HEK293 (cell line): ENCODE results near the gene DICER1.

Source experiments
- GLIS1 ChIP-seq: fragments of 450-650 bp; formaldehyde crosslinking; IDR thresholded peaks from 2 replicates; pipeline ENCODE4 v1.5.1; 2016; ENCODE audit warnings: missing biosample characterization, missing genetic modification characterization
- ZBTB1 ChIP-seq: fragments of 450-650 bp; formaldehyde crosslinking; IDR thresholded peaks from 2 replicates; pipeline ENCODE4 v1.5.1; 2016; ENCODE audit warnings: missing biosample characterization, missing genetic modification characterization
- ZNF169 ChIP-seq: fragments of 450-650 bp; formaldehyde crosslinking; IDR thresholded peaks from 2 replicates; pipeline ENCODE4 v1.5.1; 2016; ENCODE audit warnings: missing biosample characterization, missing genetic modification characterization
- ZNF473 ChIP-seq: fragments of 450-650 bp; formaldehyde crosslinking; IDR thresholded peaks from 2 replicates; pipeline ENCODE4 v1.5.1; 2017; ENCODE audit warnings: missing biosample characterization, missing genetic modification characterization
- ZNF558 ChIP-seq: fragments of 450-650 bp; formaldehyde crosslinking; IDR thresholded peaks from 2 replicates; pipeline ENCODE4 v1.5.1; 2016; ENCODE audit warnings: missing biosample characterization, missing genetic modification characterization
- ZNF768 ChIP-seq: fragments of 450-650 bp; formaldehyde crosslinking; IDR thresholded peaks from 2 replicates; pipeline ENCODE4 v1.5.1; 2018; ENCODE audit warnings: missing biosample characterization, mild to moderate bottlenecking, missing genetic modification characterization
- ZNF830 ChIP-seq: fragments of 450-650 bp; IDR thresholded peaks from 2 replicates; pipeline ENCODE4 v1.5.0; 2018; ENCODE audit warnings: missing biosample characterization, missing genetic modification characterization, low read depth, mild to moderate bottlenecking, moderate library complexity
- TF ChIP-seq, protein P1 (sequence below): fragments of 450-650 bp; formaldehyde crosslinking; IDR thresholded peaks from 2 replicates; pipeline ENCODE4 v1.5.1; 2016; ENCODE audit warnings: missing biosample characterization, missing genetic modification characterization
- TF ChIP-seq, protein P2 (sequence below): fragments of 450-650 bp; formaldehyde crosslinking; IDR thresholded peaks from 2 replicates; pipeline ENCODE4 v1.5.1; 2016; ENCODE audit warnings: missing biosample characterization, missing genetic modification characterization
- TF ChIP-seq, protein P3 (sequence below): fragments of 450-650 bp; formaldehyde crosslinking; IDR thresholded peaks from 2 replicates; pipeline ENCODE4 v1.5.1; 2016; ENCODE audit warnings: missing biosample characterization, missing genetic modification characterization, borderline replicate concordance
- TF ChIP-seq, protein P4 (sequence below): fragments of 450-650 bp; IDR thresholded peaks from 2 replicates; pipeline ENCODE4 v1.5.1; 2018; ENCODE audit warnings: missing biosample characterization, missing genetic modification characterization
- TF ChIP-seq, protein P5 (sequence below): fragments of 450-650 bp; formaldehyde crosslinking; IDR thresholded peaks from 2 replicates; pipeline ENCODE4 v1.5.1; 2016; ENCODE audit warnings: missing biosample characterization, missing genetic modification characterization
- TF ChIP-seq, protein P6 (sequence below): fragments of 450-650 bp; formaldehyde crosslinking; IDR thresholded peaks from 2 replicates; pipeline ENCODE4 v1.5.1; 2016; ENCODE audit warnings: missing biosample characterization, missing genetic modification characterization

DNA sequence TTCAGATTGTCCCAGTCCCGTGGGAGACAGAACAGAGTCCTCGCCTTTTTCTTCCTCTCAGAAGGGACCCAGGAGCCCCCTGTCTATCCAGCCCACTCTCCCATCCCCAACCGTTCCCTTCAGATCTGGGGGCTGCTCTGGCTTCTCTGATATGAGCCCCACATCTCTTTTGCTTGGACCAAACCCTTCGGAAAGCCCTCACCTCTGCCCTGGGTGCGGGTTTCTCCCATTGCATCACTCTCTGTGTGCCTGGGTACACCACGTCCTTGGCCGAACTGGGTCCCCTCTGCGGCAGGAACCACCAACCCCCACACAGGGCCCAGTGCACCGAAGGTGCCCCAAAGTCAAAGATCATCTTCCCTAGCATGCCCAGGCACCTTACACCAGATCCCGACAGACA lies 87.8 kb downstream of the DICER1 start:
- TF ChIP-seq ZNF473, result no peak
- no peak for TF ChIP-seq ZNF169 (tag by site-specific recombination)
- TF ChIP-seq, protein P1, sequence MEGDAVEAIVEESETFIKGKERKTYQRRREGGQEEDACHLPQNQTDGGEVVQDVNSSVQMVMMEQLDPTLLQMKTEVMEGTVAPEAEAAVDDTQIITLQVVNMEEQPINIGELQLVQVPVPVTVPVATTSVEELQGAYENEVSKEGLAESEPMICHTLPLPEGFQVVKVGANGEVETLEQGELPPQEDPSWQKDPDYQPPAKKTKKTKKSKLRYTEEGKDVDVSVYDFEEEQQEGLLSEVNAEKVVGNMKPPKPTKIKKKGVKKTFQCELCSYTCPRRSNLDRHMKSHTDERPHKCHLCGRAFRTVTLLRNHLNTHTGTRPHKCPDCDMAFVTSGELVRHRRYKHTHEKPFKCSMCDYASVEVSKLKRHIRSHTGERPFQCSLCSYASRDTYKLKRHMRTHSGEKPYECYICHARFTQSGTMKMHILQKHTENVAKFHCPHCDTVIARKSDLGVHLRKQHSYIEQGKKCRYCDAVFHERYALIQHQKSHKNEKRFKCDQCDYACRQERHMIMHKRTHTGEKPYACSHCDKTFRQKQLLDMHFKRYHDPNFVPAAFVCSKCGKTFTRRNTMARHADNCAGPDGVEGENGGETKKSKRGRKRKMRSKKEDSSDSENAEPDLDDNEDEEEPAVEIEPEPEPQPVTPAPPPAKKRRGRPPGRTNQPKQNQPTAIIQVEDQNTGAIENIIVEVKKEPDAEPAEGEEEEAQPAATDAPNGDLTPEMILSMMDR (tag by site-specific recombination), result no peak
- TF ChIP-seq, protein P2, sequence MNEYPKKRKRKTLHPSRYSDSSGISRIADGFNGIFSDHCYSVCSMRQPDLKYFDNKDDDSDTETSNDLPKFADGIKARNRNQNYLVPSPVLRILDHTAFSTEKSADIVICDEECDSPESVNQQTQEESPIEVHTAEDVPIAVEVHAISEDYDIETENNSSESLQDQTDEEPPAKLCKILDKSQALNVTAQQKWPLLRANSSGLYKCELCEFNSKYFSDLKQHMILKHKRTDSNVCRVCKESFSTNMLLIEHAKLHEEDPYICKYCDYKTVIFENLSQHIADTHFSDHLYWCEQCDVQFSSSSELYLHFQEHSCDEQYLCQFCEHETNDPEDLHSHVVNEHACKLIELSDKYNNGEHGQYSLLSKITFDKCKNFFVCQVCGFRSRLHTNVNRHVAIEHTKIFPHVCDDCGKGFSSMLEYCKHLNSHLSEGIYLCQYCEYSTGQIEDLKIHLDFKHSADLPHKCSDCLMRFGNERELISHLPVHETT (tag by site-specific recombination), result no peak
- TF ChIP-seq ZBTB1 (tag by site-specific recombination), result no peak
- TF ChIP-seq, protein P3, sequence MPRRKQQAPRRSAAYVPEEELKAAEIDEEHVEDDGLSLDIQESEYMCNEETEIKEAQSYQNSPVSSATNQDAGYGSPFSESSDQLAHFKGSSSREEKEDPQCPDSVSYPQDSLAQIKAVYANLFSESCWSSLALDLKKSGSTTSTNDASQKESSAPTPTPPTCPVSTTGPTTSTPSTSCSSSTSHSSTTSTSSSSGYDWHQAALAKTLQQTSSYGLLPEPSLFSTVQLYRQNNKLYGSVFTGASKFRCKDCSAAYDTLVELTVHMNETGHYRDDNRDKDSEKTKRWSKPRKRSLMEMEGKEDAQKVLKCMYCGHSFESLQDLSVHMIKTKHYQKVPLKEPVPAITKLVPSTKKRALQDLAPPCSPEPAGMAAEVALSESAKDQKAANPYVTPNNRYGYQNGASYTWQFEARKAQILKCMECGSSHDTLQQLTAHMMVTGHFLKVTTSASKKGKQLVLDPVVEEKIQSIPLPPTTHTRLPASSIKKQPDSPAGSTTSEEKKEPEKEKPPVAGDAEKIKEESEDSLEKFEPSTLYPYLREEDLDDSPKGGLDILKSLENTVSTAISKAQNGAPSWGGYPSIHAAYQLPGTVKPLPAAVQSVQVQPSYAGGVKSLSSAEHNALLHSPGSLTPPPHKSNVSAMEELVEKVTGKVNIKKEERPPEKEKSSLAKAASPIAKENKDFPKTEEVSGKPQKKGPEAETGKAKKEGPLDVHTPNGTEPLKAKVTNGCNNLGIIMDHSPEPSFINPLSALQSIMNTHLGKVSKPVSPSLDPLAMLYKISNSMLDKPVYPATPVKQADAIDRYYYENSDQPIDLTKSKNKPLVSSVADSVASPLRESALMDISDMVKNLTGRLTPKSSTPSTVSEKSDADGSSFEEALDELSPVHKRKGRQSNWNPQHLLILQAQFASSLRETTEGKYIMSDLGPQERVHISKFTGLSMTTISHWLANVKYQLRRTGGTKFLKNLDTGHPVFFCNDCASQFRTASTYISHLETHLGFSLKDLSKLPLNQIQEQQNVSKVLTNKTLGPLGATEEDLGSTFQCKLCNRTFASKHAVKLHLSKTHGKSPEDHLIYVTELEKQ (tag by site-specific recombination), result no peak
- no peak for TF ChIP-seq ZNF768
- TF ChIP-seq, protein P4, sequence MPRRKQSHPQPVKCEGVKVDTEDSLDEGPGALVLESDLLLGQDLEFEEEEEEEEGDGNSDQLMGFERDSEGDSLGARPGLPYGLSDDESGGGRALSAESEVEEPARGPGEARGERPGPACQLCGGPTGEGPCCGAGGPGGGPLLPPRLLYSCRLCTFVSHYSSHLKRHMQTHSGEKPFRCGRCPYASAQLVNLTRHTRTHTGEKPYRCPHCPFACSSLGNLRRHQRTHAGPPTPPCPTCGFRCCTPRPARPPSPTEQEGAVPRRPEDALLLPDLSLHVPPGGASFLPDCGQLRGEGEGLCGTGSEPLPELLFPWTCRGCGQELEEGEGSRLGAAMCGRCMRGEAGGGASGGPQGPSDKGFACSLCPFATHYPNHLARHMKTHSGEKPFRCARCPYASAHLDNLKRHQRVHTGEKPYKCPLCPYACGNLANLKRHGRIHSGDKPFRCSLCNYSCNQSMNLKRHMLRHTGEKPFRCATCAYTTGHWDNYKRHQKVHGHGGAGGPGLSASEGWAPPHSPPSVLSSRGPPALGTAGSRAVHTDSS (tag by site-specific recombination), result no peak
- no peak for TF ChIP-seq GLIS1 (tag by site-specific recombination)
- TF ChIP-seq, protein P5, sequence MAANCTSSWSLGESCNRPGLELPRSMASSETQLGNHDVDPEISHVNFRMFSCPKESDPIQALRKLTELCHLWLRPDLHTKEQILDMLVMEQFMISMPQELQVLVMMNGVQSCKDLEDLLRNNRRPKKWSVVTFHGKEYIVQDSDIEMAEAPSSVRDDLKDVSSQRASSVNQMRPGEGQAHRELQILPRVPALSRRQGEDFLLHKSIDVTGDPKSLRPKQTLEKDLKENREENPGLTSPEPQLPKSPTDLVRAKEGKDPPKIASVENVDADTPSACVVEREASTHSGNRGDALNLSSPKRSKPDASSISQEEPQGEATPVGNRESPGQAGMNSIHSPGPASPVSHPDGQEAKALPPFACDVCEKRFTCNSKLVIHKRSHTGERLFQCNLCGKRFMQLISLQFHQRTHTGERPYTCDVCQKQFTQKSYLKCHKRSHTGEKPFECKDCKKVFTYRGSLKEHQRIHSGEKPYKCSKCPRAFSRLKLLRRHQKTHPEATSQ, result no peak
- TF ChIP-seq ZNF558 (tag by site-specific recombination), result no peak
- TF ChIP-seq ZNF830 (tag by site-specific recombination), result no peak
- TF ChIP-seq, protein P6, sequence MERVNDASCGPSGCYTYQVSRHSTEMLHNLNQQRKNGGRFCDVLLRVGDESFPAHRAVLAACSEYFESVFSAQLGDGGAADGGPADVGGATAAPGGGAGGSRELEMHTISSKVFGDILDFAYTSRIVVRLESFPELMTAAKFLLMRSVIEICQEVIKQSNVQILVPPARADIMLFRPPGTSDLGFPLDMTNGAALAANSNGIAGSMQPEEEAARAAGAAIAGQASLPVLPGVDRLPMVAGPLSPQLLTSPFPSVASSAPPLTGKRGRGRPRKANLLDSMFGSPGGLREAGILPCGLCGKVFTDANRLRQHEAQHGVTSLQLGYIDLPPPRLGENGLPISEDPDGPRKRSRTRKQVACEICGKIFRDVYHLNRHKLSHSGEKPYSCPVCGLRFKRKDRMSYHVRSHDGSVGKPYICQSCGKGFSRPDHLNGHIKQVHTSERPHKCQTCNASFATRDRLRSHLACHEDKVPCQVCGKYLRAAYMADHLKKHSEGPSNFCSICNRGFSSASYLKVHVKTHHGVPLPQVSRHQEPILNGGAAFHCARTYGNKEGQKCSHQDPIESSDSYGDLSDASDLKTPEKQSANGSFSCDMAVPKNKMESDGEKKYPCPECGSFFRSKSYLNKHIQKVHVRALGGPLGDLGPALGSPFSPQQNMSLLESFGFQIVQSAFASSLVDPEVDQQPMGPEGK, result no peak
